COR-L47 (cell line): Measurements from ENCODE around the gene PIWIL4.
A peak's percentile ranks its signal among the peaks of the same experiment; 100 is the strongest.
"Not testable (repeated sequence)": the region's sequence is repeated elsewhere in the genome, so short reads cannot be mapped to it uniquely, and the experiment has no call there.

Experiments used
- DNase-seq: peaks from one replicate; lab custom pipeline; 2025; lab: John Stamatoyannopoulos, UW

PIWIL4 gene

DNA sequence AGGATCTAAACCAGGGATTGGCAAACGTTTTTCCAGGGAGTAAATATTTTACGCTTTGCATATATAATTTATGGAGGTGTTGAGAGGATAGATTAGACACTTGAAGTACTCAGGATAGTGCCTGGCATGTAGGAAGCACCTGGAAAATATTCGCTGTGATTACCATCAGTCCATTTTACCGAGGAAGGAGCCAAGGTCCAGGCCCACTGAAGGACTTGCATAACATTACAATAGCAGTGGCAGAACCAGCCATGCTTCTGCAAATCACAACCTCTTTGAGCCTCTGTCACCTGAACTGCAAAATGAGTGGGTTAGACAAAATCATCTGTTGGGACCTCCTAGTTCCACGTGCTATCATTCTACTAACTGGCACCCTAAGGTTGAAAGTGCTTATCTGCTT is 18.0 kb upstream of the PIWIL4 start:
- no peak for DNase-seq

DNA sequence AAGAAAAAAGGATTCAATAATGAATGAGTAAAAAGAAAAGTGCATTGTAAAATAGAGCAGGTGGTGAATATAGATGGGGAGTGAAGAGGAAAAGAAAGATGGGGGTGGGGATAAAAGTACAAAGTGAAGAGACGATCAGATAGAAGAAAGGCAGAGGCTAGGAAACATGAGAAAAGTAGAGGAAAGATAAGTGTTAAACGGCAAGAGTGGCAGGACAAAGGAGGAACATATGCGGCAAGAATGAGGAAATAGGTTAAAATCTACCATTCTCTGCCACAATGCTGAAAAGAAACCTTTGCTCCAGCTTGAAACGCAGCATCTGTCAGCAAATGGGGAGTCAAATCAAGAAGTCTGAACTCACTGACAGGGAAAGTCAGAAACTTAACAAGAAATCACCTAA is 16.7 kb upstream of the PIWIL4 start:
- DNase-seq = no peak

DNA sequence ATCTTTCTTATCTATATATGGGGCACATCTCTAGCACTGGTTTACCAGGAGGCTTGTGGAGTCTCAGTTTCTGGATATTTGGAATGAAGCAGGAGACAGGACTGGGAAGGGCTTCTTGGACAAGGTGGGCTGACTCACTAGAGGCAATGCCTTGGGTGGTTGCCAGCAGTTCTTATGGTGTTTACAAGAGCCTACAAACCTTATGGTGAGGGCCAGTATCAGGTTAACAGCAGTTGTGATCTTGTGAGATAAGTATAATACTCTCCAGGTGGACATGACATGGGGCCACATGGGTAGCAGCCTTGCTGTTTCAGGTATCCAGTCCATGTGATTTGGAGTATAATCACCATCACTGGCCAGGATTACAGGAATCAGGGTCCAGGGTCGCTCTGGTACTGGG is 13.2 kb upstream of the PIWIL4 start:
- DNase-seq = peak; percentile 1

DNA sequence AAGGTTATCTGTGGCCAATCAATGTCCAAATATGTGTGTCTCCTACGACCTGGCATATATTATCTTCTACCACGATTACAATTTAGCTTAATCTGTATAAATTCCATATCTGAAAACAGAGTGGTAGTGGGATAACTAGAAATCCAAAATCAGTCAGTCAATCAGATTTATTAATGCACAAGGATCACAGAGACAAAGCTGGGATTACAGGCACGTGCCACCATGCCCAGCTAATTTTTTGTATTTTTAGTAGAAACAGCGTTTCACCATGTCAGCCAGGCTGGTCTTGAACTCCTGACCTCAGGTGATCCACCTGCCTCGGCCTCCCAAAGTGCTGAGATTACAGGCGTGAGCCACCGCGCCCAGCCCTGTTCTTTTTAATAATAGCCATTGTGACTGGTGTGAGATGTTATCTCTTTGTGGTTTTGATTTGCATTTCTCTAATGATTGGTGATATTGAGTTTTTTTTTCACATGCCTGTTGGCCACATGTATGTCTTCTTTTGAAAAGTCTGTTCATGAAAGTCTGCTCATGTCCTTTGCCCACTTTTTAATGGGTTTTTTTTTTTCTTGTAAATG is 11.3 kb upstream of the PIWIL4 start:
- DNase-seq = not testable (repeated sequence)

DNA sequence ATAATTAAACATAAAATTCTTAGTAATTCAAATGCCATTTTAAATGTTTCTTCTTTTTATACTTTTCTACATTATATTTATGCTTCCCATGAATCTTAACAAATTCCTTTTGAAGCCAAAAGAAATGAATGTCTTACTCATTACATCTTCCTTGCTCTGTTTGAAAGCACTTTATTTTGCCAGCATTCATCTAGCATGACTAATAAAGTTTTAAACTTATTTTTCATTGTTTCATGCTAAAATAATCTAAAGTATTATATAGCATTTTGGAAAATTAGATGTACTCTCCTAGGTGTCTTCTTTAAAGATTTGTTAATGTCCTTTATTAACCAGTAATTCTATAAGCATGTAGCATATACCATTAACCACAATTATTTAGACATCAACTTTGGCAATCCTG is 9.7 kb upstream of the PIWIL4 start:
- no peak for DNase-seq

DNA sequence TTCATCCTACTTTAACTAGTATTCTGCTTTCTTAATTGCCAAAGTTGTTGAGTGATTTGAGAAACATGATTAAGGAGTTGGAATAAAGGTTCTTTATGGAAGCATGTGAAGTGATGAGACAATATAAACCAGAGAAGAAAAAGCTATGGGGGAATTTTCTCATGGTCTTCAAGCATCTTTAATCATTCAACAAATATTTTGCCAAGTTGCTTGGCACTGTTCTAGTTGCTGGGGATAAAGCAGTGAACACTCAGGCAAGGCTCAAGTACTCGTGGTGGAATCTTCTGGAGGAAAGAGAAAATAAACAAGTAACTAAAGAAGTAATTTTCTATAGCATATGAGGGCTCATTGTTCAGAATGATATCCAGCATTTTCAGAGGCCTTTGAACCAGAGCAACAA is 9.2 kb upstream of the PIWIL4 start:
- no peak for DNase-seq

DNA sequence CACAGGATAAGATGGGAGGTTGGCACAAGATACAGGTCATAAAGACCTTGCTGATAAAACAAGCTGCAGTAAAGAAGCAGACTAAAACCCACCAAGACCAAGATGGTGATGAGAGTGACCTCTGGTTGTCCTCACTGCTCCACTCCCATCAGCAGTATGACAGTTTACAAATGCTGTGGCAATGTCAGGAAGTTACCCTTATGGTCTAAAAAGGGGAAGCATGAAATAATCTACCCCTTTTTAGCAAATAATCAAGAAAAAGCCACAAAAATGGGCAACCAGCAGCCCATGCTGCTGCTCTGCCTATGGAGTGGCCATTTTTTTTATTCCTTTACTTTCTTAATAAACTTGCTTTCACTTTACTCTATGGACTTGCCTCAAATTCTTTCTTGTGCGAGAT is 8.7 kb upstream of the PIWIL4 start:
- DNase-seq = no peak

DNA sequence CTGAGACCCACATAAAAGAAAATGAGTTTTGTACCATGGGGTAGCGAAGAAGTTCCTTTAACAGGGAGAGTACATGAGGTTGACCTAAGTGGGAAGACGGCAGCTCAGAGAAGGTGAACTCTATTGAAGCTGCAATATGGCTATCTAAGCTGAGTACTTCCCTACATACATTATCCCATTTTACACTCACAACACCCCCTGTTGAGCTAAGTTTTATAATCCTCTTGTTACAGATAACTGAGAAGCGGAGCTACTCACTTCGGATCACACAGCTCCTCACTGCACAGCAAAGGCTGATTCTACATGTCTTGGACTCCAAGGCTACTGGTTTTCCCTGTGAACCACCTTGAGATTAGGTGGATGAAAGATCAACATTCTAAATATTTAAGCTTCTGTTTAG is 8.2 kb upstream of the PIWIL4 start:
- DNase-seq = no peak

DNA sequence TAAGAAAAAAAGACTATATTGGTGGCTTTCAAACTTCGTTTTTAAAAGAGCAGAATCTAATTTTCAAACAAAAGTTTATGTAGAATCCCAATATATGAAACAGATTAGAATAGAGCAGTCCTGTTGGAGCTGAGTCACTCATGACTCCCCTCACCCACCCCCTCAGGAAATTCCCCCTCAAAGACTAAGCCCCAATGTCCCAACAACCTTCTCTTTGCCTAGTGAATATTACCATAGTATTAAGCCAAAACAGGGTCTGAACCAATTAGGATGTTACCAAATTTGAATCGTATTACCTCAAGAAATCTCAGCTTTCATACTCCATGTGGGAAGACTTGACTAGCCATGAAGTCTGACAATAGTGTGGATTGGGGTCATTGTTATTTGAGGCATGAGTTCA is 7.8 kb upstream of the PIWIL4 start:
- DNase-seq = no peak

DNA sequence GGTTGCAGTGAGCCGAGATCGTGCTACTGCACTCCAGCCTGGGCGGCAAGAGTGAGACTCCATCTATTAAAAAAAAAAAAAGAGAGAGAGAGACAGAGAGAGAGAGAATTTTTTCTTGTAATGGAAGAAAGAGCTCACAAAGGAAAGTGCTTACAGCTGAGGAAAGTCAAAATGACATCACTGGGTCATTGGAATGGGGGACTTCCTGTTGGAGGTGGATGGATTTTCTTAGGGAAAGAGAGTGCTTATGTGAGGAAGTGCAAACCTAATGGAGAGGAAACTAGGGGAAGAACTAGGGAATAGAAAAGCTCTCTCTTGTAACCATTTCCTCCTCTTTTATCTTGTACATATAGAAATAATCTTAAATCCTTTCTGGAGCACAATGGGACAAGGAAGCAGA is 6.3 kb upstream of the PIWIL4 start:
- no peak for DNase-seq

DNA sequence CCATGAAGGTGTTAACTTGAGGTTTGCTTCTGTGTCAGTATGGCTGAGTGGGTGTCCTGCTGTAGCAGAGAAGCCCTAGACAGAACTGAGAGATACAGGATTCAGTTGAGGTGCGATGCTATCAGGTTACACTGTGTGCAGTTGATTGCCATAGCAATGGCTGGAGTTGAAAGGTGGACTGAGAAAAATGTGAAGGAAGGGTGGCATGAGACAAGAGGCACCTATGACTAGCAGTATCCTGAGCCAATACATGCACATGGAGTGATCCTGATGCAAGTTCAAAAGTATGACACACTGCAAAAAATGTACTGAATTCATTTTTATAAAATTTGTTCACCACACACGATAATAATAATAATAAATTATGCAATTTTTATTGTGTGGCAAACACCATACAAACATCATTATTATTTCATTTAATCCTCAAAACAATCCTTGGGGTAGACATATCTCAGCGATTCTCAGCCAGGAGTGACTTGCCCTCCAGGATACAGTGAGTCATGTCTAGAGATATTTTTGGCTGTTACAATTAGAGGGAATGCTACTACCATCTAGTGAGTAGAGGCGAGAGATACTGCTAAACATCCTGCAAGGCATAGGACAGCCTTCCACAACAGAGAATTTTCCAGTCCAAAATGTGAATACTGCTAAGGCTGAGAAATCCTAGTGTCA is 3.9 kb upstream of the PIWIL4 start:
- DNase-seq = no peak

DNA sequence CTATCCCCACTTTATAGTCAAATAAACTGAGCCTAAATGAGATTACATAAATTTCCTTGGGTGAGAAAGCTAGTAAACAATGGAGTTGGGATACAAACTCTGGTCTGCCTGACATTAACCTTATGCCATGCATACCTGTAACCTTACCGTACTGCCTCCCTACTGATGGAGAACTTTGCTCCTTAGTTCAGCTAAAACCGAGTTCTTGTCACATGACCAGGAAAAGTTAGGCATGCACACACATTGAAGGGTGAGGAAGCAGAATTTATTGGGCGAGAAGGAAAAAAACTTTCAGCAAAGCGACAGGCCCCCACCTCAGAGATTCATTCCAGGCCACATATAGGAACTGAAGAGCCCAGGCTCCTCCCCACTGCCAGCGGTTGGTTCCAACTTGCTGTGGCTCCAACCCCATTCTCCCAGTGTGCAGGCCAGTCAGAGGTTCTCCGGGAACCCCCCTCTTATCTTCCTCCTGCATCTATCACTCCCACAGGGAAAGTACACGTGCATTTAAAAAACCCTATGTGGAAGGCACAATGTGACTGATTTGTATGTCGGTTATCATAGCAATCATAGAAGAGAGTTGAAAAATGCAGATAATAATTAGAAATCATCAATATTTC is 3.2 kb upstream of the PIWIL4 start:
- no peak for DNase-seq

DNA sequence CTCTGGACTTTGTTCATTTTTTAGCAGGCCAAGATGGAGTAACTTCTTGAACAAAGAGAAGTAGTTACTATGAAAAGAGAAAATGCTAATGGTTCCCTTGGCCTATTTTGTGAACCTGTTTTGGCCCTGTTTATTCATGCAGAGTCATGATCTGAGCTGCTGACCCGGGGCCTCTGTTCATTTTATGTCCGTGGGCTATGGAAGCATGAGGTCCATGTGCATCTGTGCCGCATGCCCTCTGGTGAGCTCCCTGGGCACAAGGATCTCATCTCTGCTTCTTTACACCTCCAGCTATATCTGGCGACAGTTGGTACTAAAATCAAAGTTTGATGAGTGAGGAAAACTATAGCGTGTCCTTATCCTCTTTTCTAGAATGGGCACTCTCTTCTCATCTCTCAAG is 1.0 kb downstream of the PIWIL4 start:
- DNase-seq = no peak

DNA sequence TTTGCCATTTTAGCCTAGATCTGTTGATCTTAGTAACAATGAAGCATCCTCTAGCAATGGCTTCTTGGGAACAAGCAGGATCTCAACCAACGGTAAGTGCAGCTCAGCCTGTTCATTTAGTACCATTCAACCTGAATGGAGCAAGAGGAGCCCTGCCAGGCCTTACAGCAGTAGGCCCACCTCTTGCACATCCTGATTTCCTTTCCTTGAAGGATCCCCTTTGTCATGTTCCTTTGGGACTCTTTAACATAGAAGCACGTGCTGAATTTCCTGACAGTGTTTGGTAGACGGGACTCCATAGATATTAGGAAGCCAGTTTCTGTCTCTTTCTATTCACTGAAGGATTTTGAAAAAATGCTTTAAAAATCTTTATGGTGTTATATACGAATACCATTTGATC is 1.5 kb downstream of the PIWIL4 start:
- DNase-seq = no peak

DNA sequence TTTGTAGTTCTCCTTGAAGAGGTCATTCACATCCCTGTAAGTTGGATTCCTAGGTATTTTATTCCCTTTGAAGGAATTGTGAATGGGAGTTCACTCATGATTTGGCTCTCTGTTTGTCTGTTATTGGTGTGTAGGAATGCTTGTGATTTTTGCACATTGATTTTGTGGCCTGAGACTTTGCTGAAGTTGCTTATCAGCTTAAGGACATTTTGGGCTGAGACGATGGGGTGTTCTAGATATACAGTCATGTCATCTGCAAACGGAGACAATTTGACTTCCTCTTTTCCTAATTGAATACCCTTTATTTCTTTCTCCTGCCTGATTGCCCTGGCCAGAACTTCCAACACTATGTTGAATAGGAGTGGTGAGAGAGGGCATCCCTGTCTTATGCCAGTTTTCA is 5.8 kb downstream of the PIWIL4 start:
- DNase-seq = not testable (repeated sequence)

DNA sequence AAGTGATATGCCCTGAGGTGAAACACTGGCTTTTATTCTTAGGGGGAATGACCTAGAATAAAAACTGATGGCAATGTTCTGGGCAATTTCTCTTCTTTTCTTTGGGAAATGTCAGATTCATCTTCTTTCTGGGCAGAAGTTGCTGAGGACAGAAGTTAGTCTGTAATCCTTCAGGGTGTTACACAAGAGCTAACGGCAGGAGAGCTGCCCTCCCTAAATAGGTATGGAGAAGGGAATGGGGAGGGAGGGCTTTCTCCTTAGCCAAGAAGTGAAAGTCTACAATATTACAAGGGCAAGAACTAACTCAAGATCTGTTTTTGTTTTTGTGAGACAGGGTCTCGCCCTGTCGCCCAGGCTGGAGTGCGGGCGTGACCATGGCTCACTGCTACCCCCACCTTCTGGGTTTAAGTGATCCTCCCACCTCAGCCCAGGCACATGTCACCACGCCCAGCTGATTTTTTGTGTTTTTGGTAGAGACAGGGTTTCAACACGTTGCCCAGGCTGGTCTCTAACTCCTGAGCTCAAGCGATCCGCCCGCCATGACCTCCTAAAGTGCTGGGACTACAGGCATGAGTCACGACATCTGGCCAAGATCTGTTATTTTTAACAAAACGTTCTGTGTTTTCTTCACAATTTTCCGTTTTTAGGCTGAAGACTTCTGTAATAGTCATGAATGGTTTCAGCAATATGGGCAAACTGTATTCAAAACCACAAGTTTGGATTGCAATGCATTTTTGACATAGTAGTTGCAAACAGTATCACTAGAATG is 7.2 kb downstream of the PIWIL4 start:
- no peak for DNase-seq

DNA sequence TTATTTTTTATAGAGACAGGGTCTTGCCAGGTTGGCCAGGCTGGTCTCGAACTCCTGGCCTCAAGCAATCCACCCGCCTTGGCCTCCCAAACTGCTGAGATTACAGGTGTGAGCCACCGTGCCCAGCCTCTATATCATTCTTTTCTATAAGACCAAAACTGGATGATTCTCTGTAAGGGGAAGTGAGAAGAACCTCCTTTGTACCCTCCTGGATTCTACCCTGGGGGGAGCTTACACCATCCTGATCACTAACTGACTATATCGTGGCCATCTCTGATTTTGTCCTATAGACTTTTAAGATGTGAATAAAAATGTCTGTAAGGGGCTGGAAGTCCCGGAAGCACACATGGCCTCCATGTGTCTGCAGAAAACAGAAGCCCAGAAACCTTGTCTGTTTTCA is 9.1 kb downstream of the PIWIL4 start:
- DNase-seq = no peak

DNA sequence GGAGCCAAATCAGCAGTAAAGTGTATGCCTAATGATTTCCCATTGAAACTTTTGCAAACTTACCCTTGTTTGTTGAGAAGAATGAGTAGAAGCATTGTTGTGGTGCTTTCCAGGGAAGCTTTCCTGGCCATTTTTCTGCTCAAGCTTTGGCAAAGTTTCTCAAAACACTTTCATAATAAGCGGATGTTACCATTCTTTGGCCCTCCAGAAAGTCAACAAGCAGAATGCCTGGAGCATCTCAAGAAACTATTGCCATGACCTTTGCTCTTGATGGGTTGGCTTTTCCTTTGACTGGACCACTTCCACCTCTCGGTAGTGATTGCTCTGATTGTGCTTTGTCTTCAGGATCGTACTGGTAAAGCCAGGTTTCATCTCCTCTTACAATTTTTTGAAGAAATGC is 10.7 kb downstream of the PIWIL4 start:
- no peak for DNase-seq

DNA sequence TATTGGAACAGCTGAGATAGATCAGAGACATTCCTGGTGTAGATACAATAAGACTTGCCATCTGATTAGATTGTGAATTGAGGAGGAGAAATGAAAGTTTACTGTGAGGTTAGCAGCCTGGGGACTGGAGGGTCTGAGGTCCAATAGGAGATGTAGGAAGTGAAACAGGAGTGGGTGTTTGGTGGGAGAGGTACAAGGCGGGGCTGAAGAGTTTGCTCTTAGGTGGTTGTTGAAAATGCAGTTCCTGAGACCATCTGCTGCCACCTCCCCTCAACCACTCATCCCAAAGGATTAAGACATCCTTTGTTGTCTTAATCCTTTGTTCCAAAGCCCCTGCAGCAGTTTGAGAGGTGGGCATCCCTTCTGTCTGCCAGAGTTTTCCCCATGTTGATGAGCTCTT is 14.8 kb downstream of the PIWIL4 start:
- DNase-seq = no peak

DNA sequence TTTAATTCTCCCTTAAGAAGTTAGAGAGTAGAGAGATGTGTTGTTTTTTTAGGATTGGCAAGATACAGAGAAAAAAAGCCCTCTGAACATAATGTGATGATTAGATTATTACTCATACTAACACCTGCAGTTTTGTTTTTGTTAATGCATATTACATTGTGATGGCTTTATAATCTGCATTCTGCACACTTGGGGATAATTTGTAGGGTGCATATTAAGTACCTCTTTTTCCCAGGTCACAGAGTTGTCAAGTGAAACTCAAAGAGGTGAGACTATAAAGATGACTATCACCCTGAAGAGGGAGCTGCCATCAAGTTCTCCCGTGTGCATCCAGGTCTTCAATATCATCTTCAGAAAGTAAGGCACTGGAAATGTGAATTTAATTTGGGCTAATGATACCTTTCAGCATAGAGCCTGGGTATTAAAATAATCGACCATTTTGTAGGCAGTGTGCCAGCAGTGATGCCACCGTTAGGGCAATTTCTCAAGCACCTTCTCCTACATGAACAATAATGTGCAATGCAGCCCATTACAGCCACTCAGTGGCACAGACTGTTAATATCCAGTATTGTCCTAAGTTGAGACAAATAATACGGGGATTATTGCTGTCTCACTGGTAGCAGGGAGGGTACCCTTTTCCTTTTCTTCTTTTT is 16.2 kb downstream of the PIWIL4 start:
- peak; percentile 48 for DNase-seq

DNA sequence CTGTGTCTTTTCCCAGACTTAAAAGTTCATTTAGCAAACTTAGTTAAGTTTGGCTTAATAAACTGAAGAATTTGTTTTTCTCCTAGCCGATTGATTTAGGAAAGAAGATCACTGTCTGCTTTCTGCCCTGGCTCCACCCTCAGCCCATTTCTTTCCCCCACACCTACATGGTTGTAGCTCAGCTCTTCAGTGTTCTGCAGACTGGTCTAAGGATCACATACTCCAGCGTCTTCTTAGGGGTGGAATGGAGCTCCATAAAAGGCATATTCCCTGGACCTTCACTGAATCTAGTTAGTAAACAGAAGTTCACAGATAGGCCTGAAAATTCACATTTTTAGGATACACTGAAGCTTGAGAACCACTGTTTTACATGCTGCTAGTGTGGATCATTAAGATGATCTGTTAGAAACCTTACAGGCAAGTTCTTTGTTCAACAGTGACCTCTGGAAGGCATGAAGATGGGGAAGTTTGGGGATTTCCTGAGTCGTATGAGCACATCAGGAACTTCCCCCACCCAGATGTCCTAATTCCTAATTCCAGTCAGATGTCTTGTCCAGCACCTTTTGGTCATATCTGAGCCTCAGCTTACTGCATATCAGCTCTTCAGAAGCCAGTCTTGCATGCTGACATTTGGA is 16.8 kb downstream of the PIWIL4 start:
- no peak for DNase-seq

DNA sequence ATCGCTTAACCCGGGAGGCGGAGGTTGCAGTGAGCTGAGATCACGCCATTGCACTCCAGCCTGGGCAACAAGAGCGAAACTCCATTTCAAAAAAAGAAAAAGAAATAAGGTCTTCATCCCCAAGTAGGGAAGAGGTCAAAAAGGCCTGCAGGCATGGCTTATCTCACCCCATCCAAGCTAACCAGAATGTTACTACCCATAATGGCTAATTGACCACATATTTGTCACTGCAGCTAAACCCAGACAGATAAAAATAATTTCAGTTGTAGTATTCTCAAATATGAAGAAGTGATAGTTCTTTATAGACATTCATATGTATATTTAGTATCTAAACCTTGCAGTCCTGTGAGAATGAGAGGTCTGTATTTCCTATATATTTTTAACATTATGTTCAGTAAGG is 17.8 kb downstream of the PIWIL4 start:
- DNase-seq = no peak
